Activated CD4-positive, alpha-beta T cell treated with anti-CD3 and anti-CD28 coated beads, Interleukin-2, amount 10 ng/mL, durations not matched to agents 24 days and 14 days (primary cell): ENCODE data around the gene C15orf39. TPM values are rescaled to one million over a fixed set of nuclear protein-coding genes. Genes with fewer than 3 reads are reported as not detected.
"Not testable (repeated sequence)": the region's sequence is repeated elsewhere in the genome, so short reads cannot be mapped to it uniquely, and the experiment has no call there.

Experiments
- DNase-seq: peaks from one replicate; pipeline ENCODE4 v3.0.0; 2022
- H3K27ac Mint-ChIP-seq: one replicate; pipeline ENCODE4 v1.8.0; 2022; ENCODE audit warnings: mild to moderate bottlenecking, mixed read lengths
- H3K27me3 Mint-ChIP-seq: one replicate; pipeline ENCODE4 v1.8.0; 2022; ENCODE audit warnings: mixed read lengths
- H3K36me3 Mint-ChIP-seq: one replicate; pipeline ENCODE4 v1.8.0; 2022; ENCODE audit warnings: low read depth, mild to moderate bottlenecking, mixed read lengths
- H3K4me1 Mint-ChIP-seq: one replicate; pipeline ENCODE4 v1.8.0; 2021; ENCODE audit warnings: mixed read lengths
- H3K4me3 Mint-ChIP-seq: one replicate; pipeline ENCODE4 v1.8.0; 2022; ENCODE audit warnings: mild to moderate bottlenecking, moderate library complexity, mixed read lengths
- H3K9me3 Mint-ChIP-seq: one replicate; pipeline ENCODE4 v1.8.0; 2021; ENCODE audit warnings: mixed read lengths
- intact Hi-C: fragments of 100-400 bp; cut with micrococcal nuclease; formaldehyde crosslinking; loops from one replicate; pipeline ENCODE4 v1.15.1; 2023
- total RNA-seq: library from RNA; stranded (reverse); gene quantifications from 2 replicates; pipeline ENCODE4 v1.2.3, GENCODE V29; 2022

Gene C15orf39
- total RNA-seq, 1 donor from 2014 or later: 43.2 TPM

GRCh38 chr15:75215107-75216004 lies 13.7 kb downstream of the C15orf39 start:
- no peaks in the 10 kb centered on the region for H3K9me3 Mint-ChIP-seq
- peaks cover 4% of the 10 kb centered on the region for H3K4me1 Mint-ChIP-seq
- intact Hi-C loops: no loop called here
- no peak overlapping the region for H3K27ac Mint-ChIP-seq
- H3K4me3 Mint-ChIP-seq: no peak overlapping the region
- no peaks in the 10 kb centered on the region for H3K27me3 Mint-ChIP-seq
- H3K36me3 Mint-ChIP-seq: peaks cover 15% of the 10 kb centered on the region
- DNase-seq: no peak

- intact Hi-C loops: no loop called here
- no peaks in the 10 kb centered on the region for H3K27me3 Mint-ChIP-seq
- no peaks in the 10 kb centered on the region for H3K4me1 Mint-ChIP-seq
- no peak overlapping the region for H3K27ac Mint-ChIP-seq
- H3K4me3 Mint-ChIP-seq: no peak overlapping the region
- no peaks in the 10 kb centered on the region for H3K9me3 Mint-ChIP-seq
- H3K36me3 Mint-ChIP-seq: peaks cover 8% of the 10 kb centered on the region
- DNase-seq: no peak
Observed at GRCh38 chr15:75217012-75217411, 15.3 kb downstream of the C15orf39 start.

GRCh38 chr15:75217574-75217973 lies 15.9 kb downstream of the C15orf39 start:
- H3K27ac Mint-ChIP-seq, H3K36me3 Mint-ChIP-seq, intact Hi-C loops, H3K9me3 Mint-ChIP-seq, DNase-seq, H3K4me1 Mint-ChIP-seq, H3K4me3 Mint-ChIP-seq, H3K27me3 Mint-ChIP-seq: not testable (repeated sequence)

GRCh38 chr15:75219507-75219929 lies 17.8 kb downstream of the C15orf39 start:
- H3K36me3 Mint-ChIP-seq, H3K27ac Mint-ChIP-seq, H3K9me3 Mint-ChIP-seq, intact Hi-C loops, DNase-seq, H3K27me3 Mint-ChIP-seq, H3K4me1 Mint-ChIP-seq, H3K4me3 Mint-ChIP-seq: not testable (repeated sequence)

- Mint-ChIP-seq H3K27me3 (no peaks in the 10 kb centered on the region), H3K4me3 (no peak overlapping the region), H3K9me3 (no peaks in the 10 kb centered on the region), H3K4me1 (no peaks in the 10 kb centered on the region), H3K27ac (no peak overlapping the region), H3K36me3 (no peaks in the 10 kb centered on the region)
- intact Hi-C loops: no loop called here
- no peak for DNase-seq
Observed at GRCh38 chr15:75223688-75224087, 22.0 kb downstream of the C15orf39 start.

- intact Hi-C loops: no loop called here
- Mint-ChIP-seq H3K9me3 (no peaks in the 10 kb centered on the region), H3K4me3 (no peak overlapping the region), H3K27ac (no peak overlapping the region), H3K27me3 (no peaks in the 10 kb centered on the region), H3K36me3 (no peaks in the 10 kb centered on the region), H3K4me1 (no peaks in the 10 kb centered on the region)
- no peak for DNase-seq
Observed at GRCh38 chr15:75224281-75224680, 22.6 kb downstream of the C15orf39 start.

GRCh38 chr15:75225102-75225836 lies 23.6 kb downstream of the C15orf39 start:
- H3K4me1 Mint-ChIP-seq, H3K27me3 Mint-ChIP-seq, H3K27ac Mint-ChIP-seq, H3K4me3 Mint-ChIP-seq, H3K36me3 Mint-ChIP-seq, H3K9me3 Mint-ChIP-seq, intact Hi-C loops, DNase-seq: not testable (repeated sequence)

GRCh38 chr15:75225951-75226732 lies 24.5 kb downstream of the C15orf39 start:
- H3K4me3 Mint-ChIP-seq: no peak overlapping the region
- H3K27me3 Mint-ChIP-seq: no peaks in the 10 kb centered on the region
- no peak overlapping the region for H3K27ac Mint-ChIP-seq
- intact Hi-C loops: no loop called here
- H3K36me3 Mint-ChIP-seq: no peaks in the 10 kb centered on the region
- no peak for DNase-seq
- no peaks in the 10 kb centered on the region for H3K9me3 Mint-ChIP-seq
- no peaks in the 10 kb centered on the region for H3K4me1 Mint-ChIP-seq

- intact Hi-C loops, H3K4me1 Mint-ChIP-seq, DNase-seq, H3K9me3 Mint-ChIP-seq, H3K36me3 Mint-ChIP-seq, H3K4me3 Mint-ChIP-seq, H3K27ac Mint-ChIP-seq, H3K27me3 Mint-ChIP-seq: not testable (repeated sequence)
Observed at GRCh38 chr15:75227112-75227511, 25.4 kb downstream of the C15orf39 start.

GRCh38 chr15:75227663-75228280 lies 26.1 kb downstream of the C15orf39 start:
- Mint-ChIP-seq H3K36me3 (no peaks in the 10 kb centered on the region), H3K27ac (no peak overlapping the region), H3K4me3 (no peak overlapping the region), H3K4me1 (no peaks in the 10 kb centered on the region), H3K9me3 (no peaks in the 10 kb centered on the region), H3K27me3 (peaks cover 9% of the 10 kb centered on the region)
- no peak for DNase-seq
- intact Hi-C loops: no loop called here

- no peak overlapping the region for H3K4me3 Mint-ChIP-seq
- no peak overlapping the region for H3K27ac Mint-ChIP-seq
- H3K36me3 Mint-ChIP-seq: no peaks in the 10 kb centered on the region
- H3K9me3 Mint-ChIP-seq: no peaks in the 10 kb centered on the region
- DNase-seq: no peak
- peaks cover 9% of the 10 kb centered on the region for H3K27me3 Mint-ChIP-seq
- H3K4me1 Mint-ChIP-seq: no peaks in the 10 kb centered on the region
- intact Hi-C loops: no loop called here
Observed at GRCh38 chr15:75228787-75229186, 27.1 kb downstream of the C15orf39 start.

- H3K9me3 Mint-ChIP-seq: no peaks in the 10 kb centered on the region
- intact Hi-C loops: no loop called here
Observed at GRCh38 chr15:75229191-75230015, 27.7 kb downstream of the C15orf39 start.

GRCh38 chr15:75230016-75230343 lies 28.3 kb downstream of the C15orf39 start:
- Mint-ChIP-seq H3K4me1 (no peaks in the 10 kb centered on the region), H3K4me3 (no peak overlapping the region), H3K36me3 (no peaks in the 10 kb centered on the region), H3K27ac (no peak overlapping the region), H3K27me3 (peaks cover 9% of the 10 kb centered on the region), H3K9me3 (no peaks in the 10 kb centered on the region)
- intact Hi-C loops: no loop called here
- no peak for DNase-seq

More at GRCh38 chr15:75229191-75230015, 27.7 kb downstream of the C15orf39 start:
- Mint-ChIP-seq H3K27ac (no peak overlapping the region), H3K27me3 (peaks cover 9% of the 10 kb centered on the region), H3K4me3 (no peak overlapping the region), H3K4me1 (no peaks in the 10 kb centered on the region), H3K36me3 (no peaks in the 10 kb centered on the region)
- no peak for DNase-seq
